ENCODE measurements around the gene FOXC1. TPM values are rescaled to one million over a fixed set of nuclear protein-coding genes. Genes with fewer than 3 reads are reported as not detected.

Gene FOXC1
- total RNA-seq, 1 donor from 2014 or later: 2.3 TPM

DNA sequence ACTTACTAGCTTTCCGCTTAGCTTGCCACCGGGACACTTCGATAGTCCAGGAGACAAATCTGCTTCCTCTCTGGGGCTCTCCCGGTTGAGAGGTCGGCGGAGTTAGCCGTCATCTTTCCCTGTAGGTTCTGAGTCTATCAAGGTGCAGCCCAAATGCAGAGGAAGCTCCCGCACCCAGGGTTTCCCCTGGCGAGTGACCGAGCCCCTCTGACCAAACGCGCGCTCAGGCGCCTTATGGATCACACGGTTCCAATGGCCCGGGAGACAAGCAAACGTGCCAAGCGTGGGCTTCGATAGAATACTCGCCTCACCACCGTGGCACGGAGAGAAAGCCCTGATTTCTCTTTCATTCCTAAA is 15.8 kb upstream of the FOXC1 start:
- ATAC-seq: no peak
- TF ChIP-seq CTCF (IDR thresholded peaks at IDR 0.05): no peak
- Histone ChIP-seq H3K36me3 (no peaks in the 10 kb centered on the region), H3K4me1 (no peaks in the 10 kb centered on the region), H3K9me3 (no peaks in the 10 kb centered on the region), H3K4me3 (no peak overlapping the region), H3K27me3 (ENCODE audit: low read depth) (peaks cover 42% of the 10 kb centered on the region), H3K27ac (no peak overlapping the region)
- intact Hi-C loops (cut with DNase I): loop anchor here (10.0 kb wide), 1 partner anchor 511 kb away; no protein-coding TSS in a partner anchor
- DNase-seq: no peak

DNA sequence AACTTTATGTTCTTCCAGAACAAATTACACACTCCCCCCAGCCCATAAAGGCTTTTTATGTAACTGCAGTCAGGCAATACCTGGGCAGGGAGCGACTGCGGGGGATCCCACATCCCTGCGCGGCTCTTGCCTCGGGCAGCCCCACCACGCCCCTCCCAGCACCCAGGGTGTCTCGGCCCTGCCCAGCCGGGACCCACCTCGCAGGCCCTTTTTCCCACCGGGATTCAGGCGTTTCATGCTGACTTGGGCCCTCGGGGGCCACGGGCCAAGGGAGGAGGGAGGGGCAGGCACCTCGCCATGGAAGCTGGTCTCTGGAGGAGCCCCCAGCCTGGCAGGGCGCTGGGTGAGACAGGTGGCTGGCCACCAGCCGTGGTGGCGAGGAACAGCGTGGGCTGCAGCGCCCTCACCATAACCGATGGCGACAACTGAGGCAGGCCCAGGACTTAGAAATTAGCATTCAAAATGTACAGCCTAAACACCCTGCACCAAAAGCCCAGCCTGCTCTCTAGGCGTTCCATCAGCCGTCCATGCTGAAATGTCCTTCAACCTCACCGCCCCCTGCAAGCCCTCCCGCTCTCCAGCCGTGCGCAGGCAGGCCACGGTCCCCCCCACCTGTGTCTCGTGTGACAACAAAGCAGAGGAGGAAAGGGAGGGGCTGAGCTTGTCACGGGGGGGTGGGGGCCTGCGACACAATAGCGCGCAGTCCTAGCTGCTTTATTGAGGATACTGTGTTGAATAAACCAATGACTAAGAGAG is 15.1 kb upstream of the FOXC1 start:
- DNase-seq (no peak), ATAC-seq (peak in 1 of 2 donors; percentile 34)
- Histone ChIP-seq H3K36me3 (no peaks in the 10 kb centered on the region), H3K4me1 (no peaks in the 10 kb centered on the region), H3K27ac (no peak overlapping the region), H3K27me3 (ENCODE audit: low read depth) (peaks cover 48% of the 10 kb centered on the region), H3K9me3 (no peaks in the 10 kb centered on the region), H3K4me3 (no peak overlapping the region)
- intact Hi-C loops (cut with DNase I): loop anchor here (10.0 kb wide), 1 partner anchor 510 kb away; no protein-coding TSS in a partner anchor
- no peak for TF ChIP-seq CTCF (IDR thresholded peaks at IDR 0.05)

DNA sequence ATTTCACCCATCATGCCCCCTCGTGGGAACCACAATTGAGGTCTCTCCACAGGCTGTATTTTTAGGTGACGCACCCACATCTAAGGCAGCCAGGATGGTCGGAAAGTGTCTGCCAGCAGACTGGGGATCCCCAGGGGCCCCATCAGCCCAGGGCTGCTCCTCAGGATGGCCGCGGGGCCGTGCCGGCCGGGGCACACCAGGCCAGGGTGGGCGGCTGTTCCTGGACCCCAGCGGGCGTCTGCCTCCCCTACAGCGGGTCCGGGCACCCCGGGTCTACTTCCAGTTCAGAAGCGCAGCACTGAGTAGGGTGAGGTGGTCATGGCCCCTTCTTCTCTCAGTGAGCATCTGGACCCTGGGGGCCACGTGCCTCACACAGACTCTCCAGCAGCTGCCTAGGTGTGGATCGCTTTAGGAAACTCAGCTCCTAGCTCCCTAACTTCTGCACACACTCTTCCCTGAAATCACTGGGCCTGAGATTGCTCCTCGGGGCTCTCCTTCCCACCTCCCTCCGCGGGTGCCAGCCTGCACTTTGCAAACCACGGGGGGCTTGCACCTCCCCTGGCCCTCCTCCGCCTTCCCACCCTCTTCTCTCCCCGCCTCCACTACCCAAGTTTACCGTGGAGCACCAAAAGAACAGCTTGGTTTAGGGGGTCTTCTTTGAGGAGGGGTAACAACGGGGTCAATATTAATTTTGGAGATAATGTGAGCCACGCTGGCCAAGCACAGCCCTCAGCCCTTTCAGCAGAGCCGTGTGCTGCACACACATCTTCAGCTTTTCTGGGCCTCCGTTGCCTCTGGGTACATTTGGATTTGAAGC is 14.2 kb upstream of the FOXC1 start:
- H3K4me1 ChIP-seq: no peaks in the 10 kb centered on the region
- no peak overlapping the region for H3K27ac ChIP-seq
- ATAC-seq: peak in 1 of 2 donors; percentile 14
- no peak for DNase-seq
- intact Hi-C loops (cut with DNase I): loop anchor here (10.0 kb wide), 1 partner anchor 509 kb away; no protein-coding TSS in a partner anchor
- no peaks in the 10 kb centered on the region for H3K36me3 ChIP-seq
- H3K4me3 ChIP-seq: no peak overlapping the region
- H3K9me3 ChIP-seq: no peaks in the 10 kb centered on the region
- TF ChIP-seq CTCF (IDR thresholded peaks at IDR 0.05): no peak
- peaks cover 54% of the 10 kb centered on the region for H3K27me3 ChIP-seq (ENCODE audit: low read depth)

DNA sequence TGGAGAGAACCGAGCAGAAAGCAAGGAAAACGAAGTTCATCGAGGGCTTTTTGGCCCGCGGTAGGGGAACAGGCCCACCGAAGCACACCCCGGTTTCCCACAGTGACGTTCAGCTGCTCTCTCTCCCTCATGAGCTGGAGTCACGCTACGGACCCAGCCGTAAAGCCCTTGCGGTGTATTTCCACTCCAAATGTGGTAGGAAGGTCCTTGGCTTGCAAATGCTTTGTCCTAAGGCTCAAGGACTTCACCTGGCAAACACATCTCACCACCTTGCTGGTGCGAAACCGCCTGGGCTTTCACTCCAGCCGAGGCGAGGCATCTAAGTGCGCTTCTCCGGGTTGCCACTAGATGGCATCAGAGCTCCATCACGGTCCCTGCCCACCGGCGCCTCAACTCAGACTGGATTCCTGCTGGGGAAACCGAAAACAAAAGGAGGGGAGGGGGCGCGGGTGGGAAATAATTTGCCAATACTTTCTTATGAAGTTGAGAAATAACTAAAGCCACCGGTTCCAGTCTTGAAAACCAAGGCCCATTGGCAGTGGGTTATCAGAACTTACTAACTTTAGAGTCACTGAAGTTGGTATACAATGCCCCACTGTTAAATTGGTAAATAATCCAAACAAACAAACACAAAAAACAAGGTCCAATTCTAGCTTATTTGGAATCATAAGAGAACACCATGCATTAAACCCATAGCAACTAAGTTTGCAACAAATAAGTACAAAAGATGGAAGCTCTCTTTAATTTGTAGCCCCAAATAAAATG is 13.4 kb upstream of the FOXC1 start:
- peak; percentile 73 for DNase-seq
- peak; percentile 95 for TF ChIP-seq CTCF (IDR thresholded peaks at IDR 0.05)
- Histone ChIP-seq H3K27me3 (ENCODE audit: low read depth) (peaks cover 62% of the 10 kb centered on the region), H3K4me3 (no peak overlapping the region), H3K4me1 (peaks cover 3% of the 10 kb centered on the region), H3K9me3 (no peaks in the 10 kb centered on the region), H3K27ac (no peak overlapping the region), H3K36me3 (no peaks in the 10 kb centered on the region)
- intact Hi-C loops (cut with DNase I): loop anchor here (10.0 kb wide), 1 partner anchor 509 kb away; no protein-coding TSS in a partner anchor
- peak; percentile 90 to 91 for ATAC-seq

DNA sequence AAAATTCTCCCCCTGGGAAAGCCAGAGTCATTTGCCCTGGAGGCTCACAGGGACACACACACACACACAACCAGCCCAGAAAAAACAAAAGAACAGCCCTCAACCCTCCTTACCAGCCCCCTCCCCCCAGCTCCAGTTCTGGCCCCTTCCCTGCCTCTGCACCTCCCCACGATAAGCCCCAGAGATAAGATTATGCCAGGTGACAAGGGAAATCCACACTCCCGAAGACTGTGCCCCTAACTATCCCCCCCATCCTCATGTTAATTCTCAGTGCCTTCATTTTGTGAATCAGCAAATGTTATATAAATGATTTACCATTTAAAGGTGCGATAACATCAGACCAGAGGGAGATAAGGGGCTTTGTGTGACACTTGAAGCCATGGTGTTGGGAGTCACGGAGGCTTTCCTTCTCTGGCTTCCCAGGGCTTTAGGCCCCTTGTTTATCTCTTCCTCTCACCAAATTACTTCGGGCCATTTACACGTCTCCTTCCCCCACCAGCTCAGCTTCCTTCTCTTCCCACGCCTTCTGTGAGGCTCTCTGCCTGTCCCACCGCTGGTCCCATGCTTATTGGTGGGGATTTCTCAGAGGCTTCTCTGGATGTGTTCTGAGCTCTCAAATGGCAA is 12.5 kb upstream of the FOXC1 start:
- H3K9me3 ChIP-seq: no peaks in the 10 kb centered on the region
- intact Hi-C loops (cut with DNase I): loop anchor here (10.0 kb wide), 1 partner anchor 508 kb away; no protein-coding TSS in a partner anchor
- no peak for TF ChIP-seq CTCF (IDR thresholded peaks at IDR 0.05)
- ATAC-seq (no peak), DNase-seq (no peak)
- H3K4me1 ChIP-seq: peaks cover 3% of the 10 kb centered on the region
- peaks cover 72% of the 10 kb centered on the region for H3K27me3 ChIP-seq (ENCODE audit: low read depth)
- no peaks in the 10 kb centered on the region for H3K36me3 ChIP-seq
- no peak overlapping the region for H3K4me3 ChIP-seq
- no peak overlapping the region for H3K27ac ChIP-seq

Measured in lower lobe of right lung (tissue), 2 donors.